GM06990 (cell line): Measurements from ENCODE around the gene TEKT3.

Experiments used
- DNase-seq: peaks from one replicate; pipeline ENCODE4 v3.0.0-alpha.2; 2011; ENCODE audit not compliant: insufficient read length; ENCODE audit errors: extremely low read depth
- H3K27me3 ChIP-seq: replicated peaks from 2 replicates; pipeline ENCODE4 v1.6.0; 2011; ENCODE audit warnings: low read length; ENCODE audit not compliant: control insufficient read depth, insufficient read depth
- H3K36me3 ChIP-seq: 2 replicates; pipeline ENCODE4 v1.5.1; 2011; ENCODE audit warnings: low read length; ENCODE audit not compliant: control insufficient read depth, insufficient read depth
- H3K4me3 ChIP-seq: replicated peaks from 2 replicates; pipeline ENCODE4 v1.5.1; 2011; ENCODE audit warnings: low read depth, mild to moderate bottlenecking, control low read depth, low read length
- TF ChIP-seq, protein P1 (sequence below): IDR thresholded peaks from 2 replicates; pipeline ENCODE4 v1.5.1; 2011; ENCODE audit warnings: low read length, control low read depth, mild to moderate bottlenecking, inconsistent platforms; ENCODE audit not compliant: insufficient read depth, poor library complexity, severe bottlenecking

Gene TEKT3

GRCh38 chr17:15273141-15273793 is 68.1 kb downstream of the TEKT3 start:
- H3K4me3 ChIP-seq: no peak overlapping the region
- TF ChIP-seq, protein P1, sequence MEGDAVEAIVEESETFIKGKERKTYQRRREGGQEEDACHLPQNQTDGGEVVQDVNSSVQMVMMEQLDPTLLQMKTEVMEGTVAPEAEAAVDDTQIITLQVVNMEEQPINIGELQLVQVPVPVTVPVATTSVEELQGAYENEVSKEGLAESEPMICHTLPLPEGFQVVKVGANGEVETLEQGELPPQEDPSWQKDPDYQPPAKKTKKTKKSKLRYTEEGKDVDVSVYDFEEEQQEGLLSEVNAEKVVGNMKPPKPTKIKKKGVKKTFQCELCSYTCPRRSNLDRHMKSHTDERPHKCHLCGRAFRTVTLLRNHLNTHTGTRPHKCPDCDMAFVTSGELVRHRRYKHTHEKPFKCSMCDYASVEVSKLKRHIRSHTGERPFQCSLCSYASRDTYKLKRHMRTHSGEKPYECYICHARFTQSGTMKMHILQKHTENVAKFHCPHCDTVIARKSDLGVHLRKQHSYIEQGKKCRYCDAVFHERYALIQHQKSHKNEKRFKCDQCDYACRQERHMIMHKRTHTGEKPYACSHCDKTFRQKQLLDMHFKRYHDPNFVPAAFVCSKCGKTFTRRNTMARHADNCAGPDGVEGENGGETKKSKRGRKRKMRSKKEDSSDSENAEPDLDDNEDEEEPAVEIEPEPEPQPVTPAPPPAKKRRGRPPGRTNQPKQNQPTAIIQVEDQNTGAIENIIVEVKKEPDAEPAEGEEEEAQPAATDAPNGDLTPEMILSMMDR: no peak
- no peak for DNase-seq
- H3K36me3 ChIP-seq: no peaks in the 10 kb centered on the region
- H3K27me3 ChIP-seq: no peaks in the 10 kb centered on the region

- no peaks in the 10 kb centered on the region for H3K36me3 ChIP-seq
- TF ChIP-seq, protein P1: no peak
- no peak for DNase-seq
- H3K27me3 ChIP-seq: no peaks in the 10 kb centered on the region; the same call in 1 of the 2 replicates
- no peak overlapping the region for H3K4me3 ChIP-seq
These were observed 69.7 kb downstream of the TEKT3 start for GRCh38 chr17:15271741-15272140.

- Histone ChIP-seq H3K36me3 (no peaks in the 10 kb centered on the region), H3K4me3 (no peak overlapping the region), H3K27me3 (no peaks in the 10 kb centered on the region; the same call in 1 of the 2 replicates)
- TF ChIP-seq, protein P1: no peak
- DNase-seq: no peak
These were observed 70.6 kb downstream of the TEKT3 start for GRCh38 chr17:15270628-15271381.

DNA sequence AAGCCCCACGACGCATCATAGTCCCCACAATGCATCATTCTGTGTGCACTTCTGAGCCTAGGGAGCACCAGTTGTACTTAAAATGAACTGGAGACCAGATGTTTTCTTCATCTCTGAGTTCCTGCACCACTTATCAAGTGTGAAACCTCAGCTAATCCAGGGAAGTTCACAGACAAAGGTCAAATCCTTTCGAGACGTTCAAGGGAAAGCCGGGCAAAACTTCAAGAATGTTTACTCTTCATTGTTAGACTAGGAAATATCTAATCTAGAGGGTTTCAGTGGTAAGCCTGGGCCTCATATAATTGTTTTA is 71.7 kb downstream of the TEKT3 start:
- Histone ChIP-seq H3K27me3 (no peaks in the 10 kb centered on the region; the same call in 1 of the 2 replicates), H3K36me3 (no peaks in the 10 kb centered on the region), H3K4me3 (no peak overlapping the region)
- TF ChIP-seq, protein P1: no peak
- no peak for DNase-seq

GRCh38 chr17:15269087-15269779 is 72.2 kb downstream of the TEKT3 start:
- TF ChIP-seq, protein P1: no peak
- no peak for DNase-seq
- Histone ChIP-seq H3K4me3 (no peak overlapping the region), H3K27me3 (no peaks in the 10 kb centered on the region; the same call in 1 of the 2 replicates), H3K36me3 (no peaks in the 10 kb centered on the region)
